Thymus (tissue), 11 donors: Measurements from ENCODE around the gene TTLL5. TPM values are rescaled to one million over a fixed set of nuclear protein-coding genes. Genes with fewer than 3 reads are reported as not detected.

Experiments
- DNase-seq, 9 donors: peaks; one replicate each; pipeline ENCODE4 v3.0.0-alpha.2; 2013; ENCODE audit warnings: low spot score in 9 of 9, low read depth in 6 of 9, missing footprints in 1 of 9
- H3K27ac ChIP-seq, 2 donors: one replicate each; pipeline ENCODE4 v1.5.1; 2013; ENCODE audit warnings: control low read depth in 1 of 2, low read depth in 1 of 2, low read length in 1 of 2, mild to moderate bottlenecking in 1 of 2, moderate library complexity in 1 of 2
- H3K27me3 ChIP-seq, 2 donors: one replicate each; pipeline ENCODE4 v1.5.1; 2013; ENCODE audit warnings: low read length in 1 of 2; ENCODE audit not compliant: control insufficient read depth in 2 of 2, insufficient read depth in 1 of 2
- H3K36me3 ChIP-seq, 2 donors: one replicate each; pipeline ENCODE4 v1.5.1; 2013; ENCODE audit warnings: low read length in 1 of 2, mild to moderate bottlenecking in 1 of 2, moderate library complexity in 1 of 2; ENCODE audit not compliant: control insufficient read depth in 2 of 2, insufficient read depth in 2 of 2
- H3K4me1 ChIP-seq, 2 donors: one replicate each; pipeline ENCODE4 v1.5.1; 2013; ENCODE audit warnings: low read length in 2 of 2; ENCODE audit not compliant: control insufficient read depth in 2 of 2, insufficient read depth in 2 of 2
- H3K4me3 ChIP-seq, 2 donors: one replicate each; pipeline ENCODE4 v1.5.1; 2013; ENCODE audit warnings: low read length in 2 of 2, control low read depth in 1 of 2, mild to moderate bottlenecking in 1 of 2
- H3K9me3 ChIP-seq, 2 donors: one replicate each; pipeline ENCODE4 v1.5.1; 2013; ENCODE audit warnings: low read length in 1 of 2, mild to moderate bottlenecking in 1 of 2; ENCODE audit not compliant: control insufficient read depth in 2 of 2, insufficient read depth in 1 of 2
- WGBS: extraction: QIAGEN DNeasy Blood & Tissue Kit; methylation state at CpG from one replicate; pipeline ENCODE4 v1.1.7; 2013; 5-methylcytosine and 5-hydroxymethylcytosine counted together
- polyA plus RNA-seq: library from polyadenylated mRNA; stranded (reverse); fragments of 200-250 nt; gene quantifications from one replicate; pipeline ENCODE4 v1.2.3, GENCODE V29; 2013
- total RNA-seq: library from RNA; stranded (reverse); fragments of 120-200 nt; gene quantifications from one replicate; pipeline ENCODE4 v1.2.4, GENCODE V29; 2013
- donor health status: healthy.

Gene TTLL5
- total and polyA plus RNA-seq, 2 donors: 11.5 to 15.2 TPM

DNA sequence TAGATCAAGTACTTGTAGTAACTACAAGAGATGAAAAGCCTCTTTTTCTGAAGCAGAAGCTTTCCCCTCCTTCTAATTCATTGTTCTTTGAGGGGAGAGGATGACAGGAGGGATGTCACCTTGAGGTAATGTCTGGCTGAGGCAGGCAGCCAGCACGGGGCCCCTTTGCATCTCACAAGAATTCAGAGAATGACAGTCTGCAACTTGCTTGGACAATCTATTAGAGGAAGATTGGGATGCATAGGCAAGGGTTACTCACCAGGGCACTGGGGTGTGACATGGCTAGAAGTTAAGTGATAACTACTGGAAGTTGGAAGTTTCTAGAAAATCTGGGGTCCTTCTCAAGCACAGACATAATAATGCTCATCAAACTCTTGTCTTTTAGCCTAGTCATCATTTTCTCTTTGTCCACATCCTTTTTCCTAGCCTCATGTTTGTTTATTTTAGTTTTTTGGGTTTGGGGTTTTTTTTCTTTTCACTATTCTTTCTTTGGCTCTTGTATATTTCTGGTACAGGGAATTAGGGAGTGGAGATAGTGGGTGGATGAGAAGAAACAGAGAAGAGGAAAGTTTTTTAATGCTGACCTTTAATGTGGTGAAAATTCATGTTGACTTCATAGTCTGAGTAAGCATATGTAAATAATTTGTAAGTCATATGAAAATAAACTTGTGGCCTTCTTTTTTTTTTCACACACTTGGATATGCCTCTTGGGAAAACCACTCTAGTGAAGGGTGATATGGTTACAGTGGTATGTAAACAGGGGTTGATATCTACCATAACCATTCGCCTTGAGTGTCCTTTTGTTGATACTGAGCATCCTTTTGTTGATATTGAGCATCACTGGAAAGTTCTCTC, 55.1 kb downstream of the TTLL5 start:
- Histone ChIP-seq H3K4me1 (no peaks in the 10 kb centered on the region), H3K4me3 (no peak overlapping the region), H3K9me3 (no peaks in the 10 kb centered on the region), H3K36me3 (peaks cover 0 to 12% of the 10 kb centered on the region in 2 donors), H3K27ac (no peak overlapping the region), H3K27me3 (no peaks in the 10 kb centered on the region)
- DNase-seq: no peak
- WGBS: 96% methylated on average over 2 of the region's 2 CpGs

DNA sequence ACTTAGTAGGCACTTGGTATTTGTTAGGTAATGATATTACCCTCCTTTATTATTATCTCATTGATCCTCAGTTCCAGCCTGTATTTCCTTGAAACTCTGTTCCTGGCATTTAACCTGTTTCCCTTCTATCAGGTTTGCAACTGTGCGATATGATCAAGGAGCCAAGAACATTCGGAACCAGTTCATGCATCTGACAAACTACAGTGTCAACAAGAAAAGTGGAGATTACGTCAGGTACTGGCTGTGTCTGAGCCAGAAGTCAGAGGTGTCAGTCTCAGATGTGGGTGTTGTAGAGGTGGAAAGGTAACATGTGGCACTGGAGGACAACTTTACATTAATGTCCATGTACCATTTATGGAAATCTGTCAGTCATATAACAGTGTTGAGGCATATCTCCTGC, 56.7 kb downstream of the TTLL5 start:
- Histone ChIP-seq H3K27ac (no peak overlapping the region), H3K4me3 (no peak overlapping the region), H3K9me3 (no peaks in the 10 kb centered on the region), H3K27me3 (no peaks in the 10 kb centered on the region), H3K4me1 (no peaks in the 10 kb centered on the region), H3K36me3 (peaks cover 2 to 8% of the 10 kb centered on the region in 2 donors)
- 94% methylated on average over 3 of the region's 3 CpGs for WGBS
- no peak for DNase-seq

DNA sequence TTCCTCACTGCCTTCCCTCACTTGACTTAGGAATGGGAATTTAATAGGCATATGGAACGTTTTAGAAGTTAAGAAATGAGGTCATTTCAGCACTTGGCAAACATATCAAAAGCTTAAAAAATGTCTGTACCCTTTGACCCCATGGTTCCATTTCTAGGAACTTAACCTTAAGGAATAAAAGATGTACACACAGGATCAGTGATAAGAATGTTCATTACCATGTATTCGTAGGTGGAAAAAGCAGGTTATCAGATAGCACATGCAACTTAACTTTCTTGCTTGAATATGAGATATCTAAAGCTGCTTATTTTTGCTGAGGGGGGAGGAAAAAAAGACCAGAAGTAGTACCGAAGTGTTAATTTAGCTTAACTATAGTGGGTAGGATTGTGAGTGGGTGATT, 57.2 kb downstream of the TTLL5 start:
- Histone ChIP-seq H3K4me3 (no peak overlapping the region), H3K36me3 (peaks cover 5 to 11% of the 10 kb centered on the region in 2 donors), H3K27me3 (no peaks in the 10 kb centered on the region), H3K27ac (no peak overlapping the region), H3K4me1 (no peaks in the 10 kb centered on the region), H3K9me3 (no peaks in the 10 kb centered on the region)
- no peak for DNase-seq
- WGBS: 96% methylated on average over 3 of the region's 3 CpGs

DNA sequence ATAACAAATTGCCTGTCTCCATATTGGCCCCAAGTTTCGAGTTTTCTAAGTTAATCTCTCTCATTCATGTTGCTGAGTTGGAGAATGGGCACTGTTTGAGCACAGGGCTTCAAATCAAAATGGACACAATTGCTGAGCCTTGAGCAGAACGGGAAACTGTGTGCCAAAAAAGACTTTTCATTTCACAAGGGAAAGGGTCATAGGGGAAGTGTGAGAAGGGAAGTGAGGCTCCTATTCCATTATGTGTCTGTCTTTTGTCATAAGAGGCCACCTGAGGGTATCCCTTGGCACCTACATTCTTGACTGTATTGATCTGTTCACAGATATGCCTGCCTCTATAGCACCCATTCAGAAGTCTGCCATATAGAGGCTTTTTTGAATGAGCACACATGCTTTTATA, 59.1 kb downstream of the TTLL5 start:
- Histone ChIP-seq H3K36me3 (peaks cover 5 to 11% of the 10 kb centered on the region in 2 donors), H3K27me3 (no peaks in the 10 kb centered on the region), H3K4me1 (peaks cover 0 to 2% of the 10 kb centered on the region in 2 donors), H3K9me3 (no peaks in the 10 kb centered on the region), H3K4me3 (no peak overlapping the region), H3K27ac (no peak overlapping the region)
- 96% methylated on average over 2 of the region's 2 CpGs for WGBS
- DNase-seq: no peak

DNA sequence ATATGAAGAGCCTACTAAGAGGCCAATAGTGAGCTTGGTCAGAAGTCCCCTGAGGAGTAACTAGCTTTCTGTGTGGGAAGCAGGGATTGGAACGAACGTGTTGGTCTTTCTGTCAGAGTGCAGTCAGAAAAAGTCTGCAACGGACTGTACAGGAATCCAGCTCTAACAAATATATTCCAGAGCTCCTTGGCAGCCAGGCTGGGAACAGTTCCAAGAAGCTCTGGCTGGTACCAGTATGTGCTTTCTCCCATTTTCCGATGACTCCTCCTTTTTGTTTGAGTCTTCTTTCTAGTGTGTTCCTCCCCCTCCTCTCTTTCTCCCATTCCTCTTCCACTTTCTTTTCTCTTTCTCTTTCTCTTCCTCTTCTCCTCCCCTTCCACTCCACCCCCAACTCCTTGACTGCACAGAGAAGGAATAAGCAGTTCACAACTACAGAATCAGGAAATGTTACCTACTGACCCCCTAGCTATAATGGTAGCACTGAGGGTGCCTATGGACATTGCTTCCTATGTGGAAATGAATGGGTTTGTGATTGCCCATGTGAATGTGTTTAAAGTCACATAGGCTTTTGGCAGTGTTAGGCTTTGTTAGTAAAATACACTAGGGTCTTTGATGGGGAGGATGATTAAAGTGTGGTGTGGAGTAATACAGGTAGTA, 59.9 kb downstream of the TTLL5 start:
- no peak for DNase-seq
- peaks cover 5 to 11% of the 10 kb centered on the region in 2 donors for H3K36me3 ChIP-seq
- H3K9me3 ChIP-seq: no peaks in the 10 kb centered on the region
- H3K27ac ChIP-seq: peak overlapping the region in 1 of 2 donors; percentile 10
- H3K27me3 ChIP-seq: no peaks in the 10 kb centered on the region
- peaks cover 0 to 2% of the 10 kb centered on the region in 2 donors for H3K4me1 ChIP-seq
- 71% methylated on average over 4 of the region's 4 CpGs for WGBS
- H3K4me3 ChIP-seq: no peak overlapping the region

DNA sequence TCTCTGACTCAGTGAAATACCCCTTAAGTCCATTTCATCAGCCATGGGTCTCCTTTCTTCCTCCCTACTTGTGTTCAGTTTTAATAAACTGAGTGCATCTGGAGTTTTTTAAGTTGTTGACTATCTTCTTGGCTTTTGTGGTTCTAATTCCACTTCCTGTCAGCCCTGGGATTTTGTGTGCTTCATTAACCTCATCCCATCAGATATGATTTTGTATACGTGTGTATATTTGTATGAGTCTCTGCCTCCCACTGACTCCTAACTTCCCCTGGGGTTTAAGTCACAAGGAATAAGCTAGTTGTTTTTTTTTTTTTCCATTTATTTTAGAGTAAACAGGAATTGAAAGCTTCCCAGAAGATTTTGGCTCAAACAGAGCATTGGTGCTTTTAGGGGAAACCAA, 62.7 kb downstream of the TTLL5 start:
- no peak for DNase-seq
- H3K27ac ChIP-seq: no peak overlapping the region
- 19% methylated on average over 1 of the region's 1 CpG for WGBS
- H3K9me3 ChIP-seq: no peaks in the 10 kb centered on the region
- no peaks in the 10 kb centered on the region for H3K27me3 ChIP-seq
- H3K4me1 ChIP-seq: peaks cover 0 to 2% of the 10 kb centered on the region in 2 donors
- H3K4me3 ChIP-seq: no peak overlapping the region
- peaks cover 5 to 7% of the 10 kb centered on the region in 2 donors for H3K36me3 ChIP-seq

DNA sequence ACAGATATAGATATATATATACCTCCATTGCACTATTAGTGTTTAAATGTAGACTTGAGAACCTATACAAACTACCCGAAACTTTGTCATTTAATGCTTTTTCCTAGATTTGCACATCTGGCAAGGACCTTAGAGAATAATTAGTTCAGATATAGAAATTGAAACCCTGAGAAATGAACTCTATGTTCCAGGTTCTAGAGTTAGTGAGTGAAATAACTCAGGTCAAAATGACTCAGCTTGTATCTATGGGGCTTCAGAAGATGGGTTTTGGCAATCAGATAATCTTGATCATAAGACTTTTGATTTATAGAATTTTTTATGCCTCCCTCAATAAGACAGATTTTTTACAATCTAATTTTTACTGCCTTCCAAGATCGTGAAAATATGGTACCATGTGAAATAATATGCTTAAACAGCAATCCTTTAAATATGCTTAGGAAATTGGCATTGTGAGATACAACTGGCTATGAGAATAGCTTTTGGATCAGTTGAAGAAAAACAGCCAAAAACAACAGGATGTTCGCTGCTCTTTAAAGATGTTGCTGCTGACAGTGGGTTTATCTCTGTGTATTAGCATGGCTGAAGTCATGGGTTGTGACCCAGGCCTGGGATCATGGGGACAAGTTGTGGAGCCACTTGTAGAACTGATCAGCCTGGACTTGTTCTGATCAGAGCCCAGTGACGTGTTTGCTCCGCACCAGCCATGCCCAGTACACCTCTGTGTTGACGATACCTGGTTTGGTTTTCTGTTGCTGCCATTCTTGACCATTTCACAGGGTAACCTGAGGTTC, 63.6 kb downstream of the TTLL5 start:
- WGBS: 98% methylated on average over 6 of the region's 6 CpGs

DNA sequence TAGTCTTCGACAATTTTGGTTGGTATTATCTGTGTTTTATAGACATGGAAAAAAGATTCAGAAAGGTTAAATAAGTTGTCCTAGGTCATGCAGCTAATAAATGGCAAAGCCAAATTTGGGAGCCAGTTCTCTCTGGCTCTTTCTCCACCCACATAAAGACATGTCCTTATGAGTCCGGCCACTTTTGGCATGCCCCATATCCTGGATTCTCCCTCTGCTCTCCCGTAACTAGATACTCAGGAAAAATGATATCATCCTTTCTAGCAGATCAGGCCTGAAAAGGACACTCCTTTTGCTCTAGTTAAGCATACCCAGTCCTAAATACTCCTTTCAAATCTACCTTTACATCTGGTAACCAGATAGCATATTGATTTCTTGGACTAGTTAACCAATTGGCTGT, 64.4 kb downstream of the TTLL5 start:
- H3K27me3 ChIP-seq: no peaks in the 10 kb centered on the region
- no peaks in the 10 kb centered on the region for H3K9me3 ChIP-seq
- WGBS: 95% methylated on average over 3 of the region's 3 CpGs
- H3K27ac ChIP-seq: no peak overlapping the region
- no peak overlapping the region for H3K4me3 ChIP-seq
- peaks cover 0 to 2% of the 10 kb centered on the region in 2 donors for H3K4me1 ChIP-seq
- peaks cover 3 to 5% of the 10 kb centered on the region in 2 donors for H3K36me3 ChIP-seq
- no peak for DNase-seq

More for the DNA sequence above, 63.6 kb downstream of the TTLL5 start:
- H3K4me3 ChIP-seq: no peak overlapping the region
- H3K4me1 ChIP-seq: peaks cover 0 to 2% of the 10 kb centered on the region in 2 donors
- DNase-seq: no peak
- peaks cover 3 to 5% of the 10 kb centered on the region in 2 donors for H3K36me3 ChIP-seq
- H3K27ac ChIP-seq: no peak overlapping the region
- no peaks in the 10 kb centered on the region for H3K27me3 ChIP-seq
- no peaks in the 10 kb centered on the region for H3K9me3 ChIP-seq

DNA sequence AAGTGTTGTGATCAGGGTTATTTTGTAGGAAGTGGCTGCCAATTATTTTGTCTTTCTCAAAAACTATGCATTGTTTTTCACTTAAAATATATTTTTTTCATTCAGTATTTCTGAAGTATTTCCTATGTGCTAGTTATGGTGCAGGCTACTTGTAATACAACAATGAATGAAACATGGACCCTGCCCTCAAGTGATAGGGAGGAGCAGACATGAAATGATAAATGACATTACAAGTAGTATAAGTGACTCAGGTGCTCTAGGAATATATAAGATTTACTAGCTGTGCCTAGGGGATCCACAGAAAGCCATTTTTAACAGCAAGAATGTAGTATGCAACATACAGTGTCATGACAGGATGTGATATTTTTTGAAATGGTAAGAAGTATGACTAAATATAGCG, 65.3 kb downstream of the TTLL5 start:
- WGBS: 96% methylated on average over 1 of the region's 1 CpG
- no peak overlapping the region for H3K4me3 ChIP-seq
- H3K4me1 ChIP-seq: peaks cover 0 to 2% of the 10 kb centered on the region in 2 donors
- no peaks in the 10 kb centered on the region for H3K9me3 ChIP-seq
- H3K27me3 ChIP-seq: no peaks in the 10 kb centered on the region
- H3K36me3 ChIP-seq: peaks cover 3 to 5% of the 10 kb centered on the region in 2 donors
- DNase-seq: no peak
- no peak overlapping the region for H3K27ac ChIP-seq
